Activated naive CD4-positive, alpha-beta T cell treated with anti-CD3 and anti-CD28 coated beads, Interleukin-2, amount 50 U/mL, for 24 hours (primary cell): ENCODE measurements around the gene ELMOD2.
"Not testable (repeated sequence)": the region's sequence is repeated elsewhere in the genome, so short reads cannot be mapped to it uniquely, and the experiment has no call there.

Experiments used
- H3K27ac Mint-ChIP-seq: one replicate; pipeline ENCODE4 v1.8.0; 2021; ENCODE audit warnings: mild to moderate bottlenecking, mixed read lengths
- H3K27me3 Mint-ChIP-seq: one replicate; pipeline ENCODE4 v1.8.0; 2021; ENCODE audit warnings: mixed read lengths
- H3K36me3 Mint-ChIP-seq: one replicate; pipeline ENCODE4 v1.8.0; 2021; ENCODE audit warnings: mixed read lengths
- H3K4me1 Mint-ChIP-seq: one replicate; pipeline ENCODE4 v1.8.0; 2021; ENCODE audit warnings: mixed read lengths
- H3K4me3 Mint-ChIP-seq: one replicate; pipeline ENCODE4 v1.8.0; 2021; ENCODE audit warnings: mild to moderate bottlenecking, mixed read lengths
- H3K9me3 Mint-ChIP-seq: one replicate; pipeline ENCODE4 v1.8.0; 2021; ENCODE audit warnings: mixed read lengths

Gene ELMOD2

GRCh38 chr4:140523857-140524742 is at the start of gene ELMOD2:
Gene ELMOD2, plus strand, starts transcription at chr4:140524168. Its CDS starts 1,261 bp downstream, at chr4:140525429.
- H3K27ac Mint-ChIP-seq, result peak within 1 kb of the TSS; percentile 88
- no peaks in the 10 kb centered on the region for H3K9me3 Mint-ChIP-seq
- peak within 1 kb of the TSS; percentile 86 for H3K4me3 Mint-ChIP-seq
- H3K36me3 Mint-ChIP-seq, result peaks cover 15% of the 10 kb centered on the region
- no peaks in the 10 kb centered on the region for H3K27me3 Mint-ChIP-seq
- H3K4me1 Mint-ChIP-seq, result peaks cover 32% of the 10 kb centered on the region

GRCh38 chr4:140483445-140483844 is 40.5 kb upstream of the ELMOD2 start:
- no peak overlapping the region for H3K27ac Mint-ChIP-seq
- peaks cover 1% of the 10 kb centered on the region for H3K36me3 Mint-ChIP-seq
- H3K4me1 Mint-ChIP-seq, result no peaks in the 10 kb centered on the region
- no peak overlapping the region for H3K4me3 Mint-ChIP-seq
- peaks cover 7% of the 10 kb centered on the region for H3K9me3 Mint-ChIP-seq
- peaks cover 12% of the 10 kb centered on the region for H3K27me3 Mint-ChIP-seq

- H3K4me1 Mint-ChIP-seq, result no peaks in the 10 kb centered on the region
- H3K27me3 Mint-ChIP-seq, result peaks cover 11% of the 10 kb centered on the region
- H3K36me3 Mint-ChIP-seq, result peaks cover 1% of the 10 kb centered on the region
- peaks cover 7% of the 10 kb centered on the region for H3K9me3 Mint-ChIP-seq
- H3K4me3 Mint-ChIP-seq, result no peak overlapping the region
- H3K27ac Mint-ChIP-seq, result no peak overlapping the region
Observed at GRCh38 chr4:140485939-140486338, 38.0 kb upstream of the ELMOD2 start.

GRCh38 chr4:140497405-140497746 is 26.6 kb upstream of the ELMOD2 start:
- H3K36me3 Mint-ChIP-seq, result no peaks in the 10 kb centered on the region
- H3K9me3 Mint-ChIP-seq, result no peaks in the 10 kb centered on the region
- peaks cover 12% of the 10 kb centered on the region for H3K4me1 Mint-ChIP-seq
- peak overlapping the region; percentile 71 for H3K4me3 Mint-ChIP-seq
- H3K27ac Mint-ChIP-seq, result no peak overlapping the region
- peaks cover 45% of the 10 kb centered on the region for H3K27me3 Mint-ChIP-seq

GRCh38 chr4:140497747-140498636 is 26.0 kb upstream of the ELMOD2 start, which contains the start of gene MGAT4D:
Gene MGAT4D, minus strand, starts transcription at chr4:140498293. Its CDS starts 71 bp downstream, at chr4:140498222.
- Mint-ChIP-seq H3K9me3 (no peaks in the 10 kb centered on the region), H3K4me3 (peak within 1 kb of the TSS; percentile 71), H3K27me3 (peaks cover 43% of the 10 kb centered on the region), H3K36me3 (no peaks in the 10 kb centered on the region), H3K27ac (no peak within 1 kb of the TSS), H3K4me1 (peaks cover 12% of the 10 kb centered on the region)

- Mint-ChIP-seq H3K4me3 (no peak overlapping the region), H3K27me3 (peaks cover 46% of the 10 kb centered on the region), H3K9me3 (no peaks in the 10 kb centered on the region), H3K36me3 (no peaks in the 10 kb centered on the region), H3K27ac (no peak overlapping the region), H3K4me1 (peaks cover 12% of the 10 kb centered on the region)
Observed at GRCh38 chr4:140499391-140499790, 24.6 kb upstream of the ELMOD2 start.

GRCh38 chr4:140504261-140504660 is 19.7 kb upstream of the ELMOD2 start:
- Mint-ChIP-seq H3K27me3 (peaks cover 40% of the 10 kb centered on the region), H3K27ac (no peak overlapping the region), H3K4me1 (no peaks in the 10 kb centered on the region), H3K9me3 (no peaks in the 10 kb centered on the region), H3K4me3 (no peak overlapping the region), H3K36me3 (no peaks in the 10 kb centered on the region)

- H3K27me3 Mint-ChIP-seq, result peaks cover 15% of the 10 kb centered on the region
- not testable (repeated sequence) for H3K27ac Mint-ChIP-seq, H3K36me3 Mint-ChIP-seq, H3K9me3 Mint-ChIP-seq, H3K4me1 Mint-ChIP-seq, H3K4me3 Mint-ChIP-seq
Observed at GRCh38 chr4:140513765-140514164, 10.2 kb upstream of the ELMOD2 start.

- no peaks in the 10 kb centered on the region for H3K36me3 Mint-ChIP-seq
- no peaks in the 10 kb centered on the region for H3K4me1 Mint-ChIP-seq
- H3K9me3 Mint-ChIP-seq, result no peaks in the 10 kb centered on the region
- peaks cover 3% of the 10 kb centered on the region for H3K27me3 Mint-ChIP-seq
- H3K4me3 Mint-ChIP-seq, result no peak overlapping the region
- no peak overlapping the region for H3K27ac Mint-ChIP-seq
Observed at GRCh38 chr4:140515423-140515822, 8.5 kb upstream of the ELMOD2 start.

GRCh38 chr4:140523370-140523856 is 555 bp upstream of the ELMOD2 start:
- Mint-ChIP-seq H3K27ac (peak overlapping the region; percentile 88), H3K27me3 (no peaks in the 10 kb centered on the region), H3K4me3 (peak overlapping the region; percentile 86), H3K4me1 (peaks cover 32% of the 10 kb centered on the region), H3K9me3 (no peaks in the 10 kb centered on the region), H3K36me3 (peaks cover 15% of the 10 kb centered on the region)

- H3K36me3 Mint-ChIP-seq, result peaks cover 19% of the 10 kb centered on the region
- no peaks in the 10 kb centered on the region for H3K27me3 Mint-ChIP-seq
- H3K4me3 Mint-ChIP-seq, result no peak overlapping the region
- no peaks in the 10 kb centered on the region for H3K9me3 Mint-ChIP-seq
- H3K27ac Mint-ChIP-seq, result no peak overlapping the region
- H3K4me1 Mint-ChIP-seq, result peaks cover 22% of the 10 kb centered on the region
Observed at GRCh38 chr4:140529434-140529833, 5.5 kb downstream of the ELMOD2 start.

GRCh38 chr4:140533951-140534480 is 10.0 kb downstream of the ELMOD2 start:
- Mint-ChIP-seq H3K27ac (no peak overlapping the region), H3K4me1 (no peaks in the 10 kb centered on the region), H3K36me3 (peaks cover 16% of the 10 kb centered on the region), H3K9me3 (no peaks in the 10 kb centered on the region), H3K4me3 (no peak overlapping the region), H3K27me3 (no peaks in the 10 kb centered on the region)

- peaks cover 22% of the 10 kb centered on the region for H3K4me1 Mint-ChIP-seq
- no peak overlapping the region for H3K27ac Mint-ChIP-seq
- H3K4me3 Mint-ChIP-seq, result no peak overlapping the region
- peaks cover 4% of the 10 kb centered on the region for H3K36me3 Mint-ChIP-seq
- H3K9me3 Mint-ChIP-seq, result no peaks in the 10 kb centered on the region
- peaks cover 1% of the 10 kb centered on the region for H3K27me3 Mint-ChIP-seq
Observed at GRCh38 chr4:140556372-140557085, 32.6 kb downstream of the ELMOD2 start.

- Mint-ChIP-seq H3K4me3 (no peak overlapping the region), H3K36me3 (peaks cover 2% of the 10 kb centered on the region), H3K9me3 (no peaks in the 10 kb centered on the region), H3K27ac (peak overlapping the region; percentile 19), H3K27me3 (peaks cover 6% of the 10 kb centered on the region), H3K4me1 (peaks cover 22% of the 10 kb centered on the region)
Observed at GRCh38 chr4:140557831-140558435, 34.0 kb downstream of the ELMOD2 start.

GRCh38 chr4:140559696-140560095 is 35.7 kb downstream of the ELMOD2 start:
- Mint-ChIP-seq H3K36me3 (peaks cover 2% of the 10 kb centered on the region), H3K4me1 (peaks cover 22% of the 10 kb centered on the region), H3K27me3 (peaks cover 6% of the 10 kb centered on the region), H3K4me3 (no peak overlapping the region), H3K27ac (no peak overlapping the region), H3K9me3 (no peaks in the 10 kb centered on the region)
